ENCODE measurements around the gene FCN2.

The FCN2 gene

DNA sequence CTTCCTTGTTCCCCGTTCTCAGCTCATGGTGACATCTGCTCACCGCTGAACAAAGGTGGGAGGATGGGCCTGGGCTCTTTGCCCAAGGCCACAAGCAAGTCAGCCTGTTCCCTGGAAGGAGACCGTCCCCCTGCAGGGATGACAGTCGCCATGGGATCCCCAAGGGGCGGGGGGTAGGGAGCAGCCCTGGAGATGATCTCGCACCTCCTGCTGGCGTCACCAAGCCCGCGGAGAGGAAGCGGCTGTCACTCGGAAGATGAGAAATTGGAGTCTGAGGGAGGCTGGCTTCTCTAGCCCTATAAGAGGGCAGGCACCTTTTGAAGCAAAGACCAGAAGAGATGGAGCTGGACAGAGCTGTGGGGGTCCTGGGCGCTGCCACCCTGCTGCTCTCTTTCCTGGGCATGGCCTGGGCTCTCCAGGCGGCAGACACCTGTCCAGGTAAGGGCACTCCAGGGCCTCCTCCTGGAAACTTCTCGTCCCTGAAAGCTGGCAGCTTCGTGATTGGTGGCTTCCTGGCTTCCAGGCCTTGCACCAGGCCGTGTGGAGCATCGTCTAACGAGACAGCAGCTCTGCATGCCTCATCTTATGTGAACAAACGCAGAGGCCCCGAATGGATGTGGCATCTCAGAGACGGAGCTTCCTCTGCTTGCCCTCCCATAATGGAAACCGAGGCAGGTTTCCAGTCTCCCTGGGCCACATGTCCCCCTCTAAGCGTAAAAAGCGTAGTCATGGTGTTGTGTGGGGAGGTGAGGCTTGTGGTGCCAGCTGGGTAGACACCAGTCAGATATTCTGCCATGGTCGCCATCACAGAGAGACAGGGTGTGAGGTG, at the start of gene FCN2:
TSS of gene FCN2 (plus strand) at position 327 of the 829 bp plus-strand sequence. CDS start at position 339, 12 bp downstream.
- DNase-seq (ENCODE audit: low read depth, low spot score) = no peak

DNA sequence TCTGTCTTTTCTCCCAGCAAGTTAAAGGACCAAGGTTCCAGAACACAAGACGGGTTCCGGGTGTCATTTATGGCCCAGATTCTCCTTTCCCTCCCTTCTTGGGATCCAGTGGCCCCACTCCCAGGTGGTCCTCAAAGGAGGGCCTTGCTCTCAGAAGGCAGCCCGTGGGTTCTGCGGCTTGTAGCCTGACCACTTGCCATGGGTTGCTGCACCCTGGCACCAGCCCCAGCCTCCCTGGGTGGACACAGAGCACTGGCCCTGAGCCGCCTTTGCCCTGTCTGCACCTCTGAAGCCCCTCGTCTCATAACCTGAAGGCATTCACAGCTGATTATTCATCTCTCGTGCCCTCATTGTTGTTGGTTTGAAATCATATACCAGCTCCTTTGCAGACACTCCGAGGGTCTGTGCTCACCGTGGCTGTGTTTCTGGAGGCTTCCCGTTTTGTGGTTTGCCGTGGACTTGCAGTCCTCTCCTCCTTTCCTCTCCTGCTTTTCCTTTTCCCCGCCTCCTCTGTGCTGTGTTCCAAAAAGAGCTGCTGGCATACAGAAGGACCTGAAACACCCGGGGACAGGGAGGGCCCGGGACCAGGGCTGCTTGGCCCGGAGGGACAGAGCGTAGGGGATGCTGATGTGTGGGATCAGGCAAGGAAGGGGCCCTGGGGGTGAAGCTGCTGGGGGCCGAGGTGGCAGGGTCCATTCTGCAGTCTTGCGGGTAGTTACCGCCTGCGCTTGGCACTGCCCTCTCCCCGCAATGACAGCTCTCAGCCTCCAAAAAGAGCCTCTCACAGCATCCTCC, 49.5 kb upstream of the FCN2 start:
- DNase-seq (ENCODE audit: low read depth, low spot score) = no peak

DNA sequence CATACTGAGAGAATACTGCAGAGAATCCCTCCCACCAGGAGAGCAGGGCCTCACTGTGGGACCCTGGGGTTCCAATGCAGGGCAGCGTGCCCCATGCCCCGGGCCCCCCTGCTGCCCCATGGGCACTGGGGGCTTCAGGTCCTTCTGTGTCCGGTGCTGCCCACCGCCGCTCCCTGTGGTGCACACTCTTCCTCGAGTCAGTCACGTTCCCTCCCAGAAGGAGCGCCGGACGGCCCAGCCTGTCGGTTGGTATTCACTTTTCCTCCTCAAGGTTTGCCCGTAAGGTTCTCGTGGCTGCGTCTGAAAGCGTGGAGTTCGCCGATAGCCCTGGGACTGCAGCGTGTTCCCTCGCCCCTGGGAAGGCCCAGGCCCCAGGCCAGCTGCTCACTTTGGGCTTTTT, 48.1 kb upstream of the FCN2 start:
- no peak for DNase-seq (ENCODE audit: low read depth, low spot score)

DNA sequence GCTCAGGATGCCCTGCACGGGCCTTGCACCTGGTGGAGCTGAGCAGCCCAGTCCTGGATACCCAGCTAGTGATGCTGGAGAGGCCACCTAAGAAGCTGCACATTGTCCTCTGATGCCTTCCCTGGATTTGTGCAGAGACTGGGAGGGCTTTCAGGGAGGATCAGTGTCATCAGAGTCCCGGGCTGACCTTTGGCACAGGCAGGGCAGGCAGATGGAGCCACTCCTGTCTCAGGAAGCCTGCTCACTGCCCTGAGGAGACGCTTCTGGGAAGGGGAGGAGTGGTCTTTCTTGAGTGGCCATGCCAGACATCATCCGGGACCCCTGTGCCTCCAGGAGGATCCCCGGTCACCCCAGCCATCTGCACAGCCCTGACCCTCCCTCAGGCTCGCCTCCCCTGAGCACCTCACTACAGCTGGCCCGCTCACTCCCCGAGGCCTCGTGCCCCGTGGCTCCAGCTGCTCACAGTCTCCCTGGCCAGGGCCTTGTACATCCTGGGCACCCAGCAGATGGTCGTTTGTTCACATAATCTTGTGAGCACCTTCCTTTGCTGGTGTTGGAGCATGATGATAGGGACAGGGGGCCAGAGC, 47.2 kb upstream of the FCN2 start:
- DNase-seq (ENCODE audit: low read depth, low spot score) = no peak

DNA sequence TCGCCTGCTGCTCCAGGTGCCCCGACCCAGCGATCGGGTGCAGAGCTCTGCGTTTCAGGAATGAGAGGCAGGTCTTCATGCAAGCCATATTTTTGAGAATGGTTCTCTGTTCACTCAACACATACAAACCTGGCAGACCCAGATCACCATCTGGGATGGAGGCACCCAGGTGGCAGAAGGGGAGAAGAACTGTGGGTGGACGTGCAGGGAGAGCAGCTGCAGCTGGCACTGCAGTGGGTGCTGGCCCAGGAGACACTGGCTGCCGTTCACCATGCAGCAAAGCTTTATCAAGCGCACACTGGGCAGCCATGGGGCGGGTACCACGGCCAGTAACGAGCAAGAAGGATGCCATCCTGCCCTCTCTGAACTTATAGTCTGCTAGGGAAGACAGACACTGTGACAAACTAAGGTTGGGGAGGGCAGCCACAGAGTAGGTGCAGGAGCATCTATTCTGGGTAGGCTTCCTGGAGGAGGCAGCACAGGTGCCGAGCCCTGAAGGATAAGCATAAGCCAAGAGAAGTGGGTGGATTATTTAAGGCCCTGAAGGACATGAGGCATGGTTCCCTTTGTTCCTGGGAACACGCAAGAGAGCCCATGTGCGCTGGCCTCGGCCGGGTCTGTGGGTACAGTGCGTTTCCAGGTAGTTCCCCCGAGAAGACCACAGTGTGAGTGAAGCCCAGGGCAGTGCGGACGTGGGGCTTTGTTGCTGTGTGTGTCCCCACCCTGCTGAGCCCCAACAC, 46.2 kb upstream of the FCN2 start:
- DNase-seq (ENCODE audit: low read depth, low spot score) = no peak

DNA sequence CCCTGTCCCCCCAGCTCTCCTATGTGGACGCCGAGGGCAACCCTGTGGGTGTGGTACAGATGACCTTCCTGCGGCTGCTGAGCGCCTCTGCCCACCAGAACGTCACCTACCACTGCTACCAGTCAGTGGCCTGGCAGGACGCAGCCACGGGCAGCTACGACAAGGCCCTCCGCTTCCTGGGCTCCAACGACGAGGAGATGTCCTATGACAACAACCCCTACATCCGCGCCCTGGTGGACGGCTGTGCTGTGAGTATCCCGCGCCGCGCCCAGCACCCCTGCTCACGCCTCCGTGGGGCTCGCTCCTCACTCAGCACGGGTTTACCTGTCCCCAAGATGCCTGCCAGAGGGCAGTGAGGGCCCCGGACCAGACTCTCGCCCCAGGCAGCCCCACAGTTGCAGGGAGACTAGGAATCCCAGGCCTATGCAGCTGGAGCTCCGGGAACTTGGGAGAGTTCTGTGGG, 45.6 kb upstream of the FCN2 start:
- DNase-seq (ENCODE audit: low read depth, low spot score) = no peak

DNA sequence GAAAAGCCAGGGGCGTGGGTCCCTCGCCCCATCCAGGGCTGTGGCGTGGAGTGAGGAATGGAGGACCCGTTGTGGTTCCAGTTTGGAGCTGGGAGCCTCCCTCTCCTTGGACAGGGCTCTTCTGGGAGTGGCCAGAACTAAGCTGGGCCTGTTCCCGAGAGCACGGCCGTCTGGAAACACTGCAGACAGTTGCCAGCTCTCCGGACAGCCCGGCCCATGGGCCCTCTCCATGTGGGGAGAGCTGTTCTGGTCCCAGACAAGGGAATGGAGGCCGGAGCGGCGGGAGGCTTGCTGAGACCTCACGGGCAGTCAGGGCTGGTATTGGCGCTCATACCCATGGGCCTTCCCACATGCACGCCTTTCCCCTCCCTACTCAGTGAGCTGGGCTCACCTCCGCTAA, 45.2 kb upstream of the FCN2 start:
- DNase-seq (ENCODE audit: low read depth, low spot score) = no peak

DNA sequence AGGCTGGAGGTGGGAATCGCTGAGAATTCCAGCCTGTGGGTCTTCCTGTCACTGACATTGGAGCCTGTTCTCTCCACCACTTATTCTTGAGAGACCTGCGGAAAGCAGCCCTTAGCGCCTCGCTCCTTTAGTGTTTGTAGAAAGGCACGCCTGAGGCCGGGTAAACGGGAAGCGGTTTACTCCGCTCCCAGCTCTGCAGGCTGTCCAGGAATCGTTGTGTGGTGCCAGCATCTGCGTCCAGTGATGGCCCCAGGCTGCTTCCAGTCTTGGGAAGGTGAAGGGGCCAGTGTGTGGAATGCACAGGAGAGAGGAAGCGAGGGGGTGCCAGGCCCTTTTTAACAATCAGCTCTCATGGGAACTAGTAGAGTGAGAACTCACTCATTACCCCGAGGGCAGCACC, 44.6 kb upstream of the FCN2 start:
- DNase-seq (ENCODE audit: low read depth, low spot score) = no peak

DNA sequence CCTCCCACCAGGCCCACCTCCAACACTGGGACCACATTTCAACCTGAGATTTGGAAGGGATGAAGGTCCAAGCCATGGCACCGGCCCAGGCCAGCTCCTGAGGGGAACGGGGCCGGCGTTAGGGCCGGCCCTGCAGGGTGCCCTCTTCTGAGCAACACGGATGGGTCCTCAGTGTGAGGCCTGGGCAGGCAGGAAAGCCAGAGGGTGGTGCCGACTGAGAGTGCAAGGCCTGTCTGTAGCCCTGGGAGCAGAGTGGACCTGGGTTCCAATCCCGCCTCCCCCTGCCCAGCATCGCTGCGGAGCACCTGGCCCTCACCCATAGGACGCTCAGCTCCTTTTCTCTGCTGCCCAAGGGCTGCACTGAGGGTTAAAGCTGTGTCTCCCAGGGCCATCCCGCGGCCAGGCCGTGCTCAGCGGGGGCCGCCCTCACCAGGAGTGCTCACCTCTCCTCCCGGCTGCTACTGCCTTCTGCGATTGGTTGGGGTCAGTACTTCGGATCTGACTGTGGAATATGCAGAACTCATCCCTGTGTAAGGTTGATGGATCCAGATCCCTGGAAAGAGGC, 44.1 kb upstream of the FCN2 start:
- DNase-seq (ENCODE audit: low read depth, low spot score) = no peak

DNA sequence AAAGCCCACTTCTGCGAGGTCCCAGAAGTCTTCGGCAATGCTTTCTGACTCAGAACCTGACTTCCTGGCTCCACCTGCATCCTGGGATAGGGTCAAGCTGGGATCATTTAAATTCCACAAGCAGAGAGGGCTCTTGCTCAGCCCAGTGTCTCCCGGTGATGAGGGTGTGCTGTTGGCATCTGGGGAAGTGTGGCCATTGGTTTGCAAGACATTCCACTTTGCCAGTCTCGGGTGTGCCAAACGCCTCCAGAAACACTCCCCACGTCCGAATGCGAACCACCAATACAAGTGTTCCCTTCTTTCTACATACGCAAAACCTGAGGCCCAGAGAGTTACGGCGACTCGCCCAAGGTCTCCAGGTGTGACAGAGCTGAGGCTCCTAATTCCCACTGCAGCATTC, 43.1 kb upstream of the FCN2 start:
- DNase-seq (ENCODE audit: low read depth, low spot score) = no peak

DNA sequence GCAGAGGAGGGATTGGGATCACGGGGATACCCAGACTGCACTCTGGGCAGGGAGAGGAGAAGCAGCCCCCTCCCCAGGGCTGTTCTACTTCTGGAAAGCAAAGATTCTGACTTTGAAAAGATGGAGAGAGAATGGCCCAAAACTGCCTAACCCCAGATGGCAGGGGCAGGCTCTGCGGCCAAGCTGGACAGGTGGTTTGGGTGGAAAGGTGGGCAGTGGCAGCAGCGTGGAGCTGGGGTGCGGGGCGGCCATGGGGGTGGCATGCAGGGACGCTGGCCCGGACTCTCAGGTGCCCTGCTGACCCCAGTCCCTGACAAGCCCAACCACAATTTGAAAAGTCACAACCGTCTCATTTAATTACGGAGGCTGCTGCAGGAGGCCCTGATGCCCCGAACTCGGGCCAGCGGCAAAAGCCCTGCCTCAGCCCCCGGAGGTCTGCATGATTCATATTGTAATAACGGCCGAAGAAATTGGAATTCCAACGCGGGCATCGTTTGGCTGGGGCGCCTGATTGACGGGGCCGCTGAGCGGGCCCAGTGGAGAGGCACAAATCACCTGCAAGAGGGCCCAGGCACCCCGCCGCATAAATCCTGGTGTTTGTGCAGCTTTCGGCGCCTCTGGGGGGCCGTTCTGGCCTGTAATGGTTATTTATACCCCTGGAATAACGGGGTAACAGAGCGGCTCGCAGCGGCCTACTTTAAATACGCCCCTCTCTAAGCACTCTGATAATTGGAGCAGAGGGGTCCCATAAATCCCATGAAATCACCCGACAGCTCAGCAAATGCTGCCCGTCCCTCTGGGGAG, 41.8 kb upstream of the FCN2 start:
- DNase-seq (ENCODE audit: low read depth, low spot score) = no peak

DNA sequence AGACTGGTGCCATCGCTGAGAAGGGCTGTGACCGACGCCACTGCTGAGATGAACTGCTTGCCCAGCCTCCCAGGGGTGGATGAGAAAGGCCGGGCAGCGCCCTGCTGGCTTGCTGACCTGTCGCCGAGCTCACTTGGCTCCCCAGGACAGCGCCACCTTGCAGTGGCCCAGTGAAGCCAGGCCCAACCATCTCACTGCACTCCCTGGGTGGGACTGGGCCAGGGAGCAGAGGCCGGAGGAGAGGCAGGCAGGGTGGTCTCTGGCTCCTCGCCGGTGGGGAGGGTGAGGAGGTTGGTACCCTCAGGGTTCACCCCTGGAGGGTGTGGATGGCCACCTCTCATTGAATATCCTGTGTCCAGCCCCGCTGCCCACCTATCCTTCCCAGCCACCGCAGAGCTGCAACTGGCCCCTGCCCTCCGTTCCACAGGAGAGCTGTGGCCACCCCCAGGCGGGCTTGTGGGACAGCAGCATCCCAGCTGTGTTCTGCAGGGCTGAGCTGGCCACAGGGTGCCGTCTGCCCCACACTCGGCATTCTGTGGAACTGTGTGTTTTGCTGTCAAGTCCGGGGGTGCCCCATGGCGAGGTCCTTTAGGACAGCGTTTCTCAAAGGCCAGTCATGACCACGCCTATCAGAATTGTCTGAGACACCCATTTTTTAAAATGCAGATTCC, 41.0 kb upstream of the FCN2 start:
- DNase-seq (ENCODE audit: low read depth, low spot score) = no peak

DNA sequence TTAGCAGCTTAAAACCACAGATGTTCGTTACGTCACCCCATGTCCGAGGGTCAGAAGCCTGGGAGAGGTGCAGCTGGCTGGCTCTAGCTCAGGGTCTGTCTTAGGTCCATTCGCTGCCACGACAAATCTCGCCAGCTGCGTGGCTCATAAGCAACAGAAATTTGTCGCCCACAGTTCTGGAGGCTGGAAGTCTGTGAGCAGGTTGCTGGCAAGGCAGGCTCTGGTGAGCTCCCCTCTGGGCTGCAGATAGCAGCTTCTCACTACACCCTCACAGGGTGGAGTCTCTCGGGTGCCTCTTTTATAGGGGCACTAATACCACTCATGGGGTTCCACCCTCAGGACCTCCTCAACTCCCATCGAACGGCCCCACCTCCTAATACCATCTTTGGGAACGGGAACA, 40.1 kb upstream of the FCN2 start:
- DNase-seq (ENCODE audit: low read depth, low spot score) = no peak

DNA sequence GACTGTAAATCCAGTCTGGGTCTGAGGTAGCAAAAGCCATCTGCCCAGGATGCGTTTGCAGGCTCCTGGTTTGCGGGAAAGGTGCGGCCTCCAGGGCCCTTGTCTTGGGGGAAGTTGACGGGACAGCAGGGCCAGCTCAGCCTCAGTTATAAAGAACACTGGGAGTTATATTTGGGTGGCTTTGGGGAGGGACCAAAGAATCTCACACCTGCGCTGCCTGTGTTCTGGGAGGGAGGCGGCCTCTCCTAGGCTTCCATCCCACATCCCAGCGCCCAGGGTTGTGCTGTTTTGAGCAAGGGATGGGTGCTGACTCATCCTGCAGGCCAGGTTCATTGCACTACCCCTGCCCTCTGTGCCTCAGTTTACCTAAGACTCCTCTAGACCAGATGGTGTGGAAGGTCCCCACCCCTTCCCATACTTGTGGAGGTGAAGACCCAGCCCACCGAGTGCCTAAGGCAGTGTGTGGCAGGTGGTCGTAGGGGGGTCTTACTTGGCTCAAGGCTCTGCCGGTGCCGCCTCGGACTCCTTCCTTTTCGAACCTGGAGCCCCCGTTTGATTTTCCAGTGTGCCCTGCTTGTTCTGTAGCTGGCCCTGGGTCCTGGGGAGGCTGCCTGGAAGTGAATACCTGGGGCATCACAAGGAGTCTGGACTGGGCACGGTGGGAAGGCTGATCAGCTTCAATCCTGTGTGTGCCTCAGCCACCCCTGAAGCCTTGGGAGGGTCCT, 39.3 kb upstream of the FCN2 start:
- no peak for DNase-seq (ENCODE audit: low read depth, low spot score)

DNA sequence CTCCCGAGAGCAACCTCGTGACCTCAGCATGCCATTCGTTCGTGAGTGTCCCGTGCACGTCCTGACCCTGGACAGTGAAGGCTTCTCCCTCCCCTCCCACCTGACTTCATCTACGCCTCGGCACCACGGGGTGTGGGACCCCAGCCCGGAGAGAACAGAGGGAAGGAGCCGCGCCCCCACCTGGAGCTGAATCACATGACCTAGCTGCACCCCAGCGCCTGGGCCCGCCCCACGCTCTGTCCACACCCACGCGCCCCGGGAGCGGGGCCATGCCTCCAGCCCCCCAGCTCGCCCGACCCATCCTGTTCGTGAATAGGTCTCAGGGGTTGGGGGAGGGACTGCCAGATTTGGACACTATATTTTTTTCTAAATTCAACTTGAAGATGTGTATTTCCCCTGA, 38.3 kb upstream of the FCN2 start:
- no peak for DNase-seq (ENCODE audit: low read depth, low spot score)

DNA sequence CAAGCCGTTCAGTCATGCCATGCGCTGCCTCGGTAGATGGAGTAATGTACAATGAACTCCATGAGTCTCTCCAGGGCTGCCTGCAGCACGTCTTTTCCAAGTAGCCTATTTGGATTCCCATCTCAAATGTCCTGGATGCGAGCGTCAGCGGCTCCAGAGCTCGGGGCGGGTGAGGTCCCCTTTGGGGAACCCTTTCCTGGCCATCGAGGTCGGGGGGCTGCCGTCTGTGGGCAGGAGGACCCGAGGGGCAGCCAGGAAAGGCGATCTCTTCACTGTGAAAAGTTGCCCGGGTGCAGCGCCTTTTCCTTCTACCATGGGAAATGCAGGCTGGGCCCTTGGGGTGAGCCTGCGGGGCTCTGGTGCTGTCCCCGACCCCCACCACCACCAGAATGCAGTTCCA, 36.9 kb upstream of the FCN2 start:
- DNase-seq (ENCODE audit: low read depth, low spot score) = no peak

DNA sequence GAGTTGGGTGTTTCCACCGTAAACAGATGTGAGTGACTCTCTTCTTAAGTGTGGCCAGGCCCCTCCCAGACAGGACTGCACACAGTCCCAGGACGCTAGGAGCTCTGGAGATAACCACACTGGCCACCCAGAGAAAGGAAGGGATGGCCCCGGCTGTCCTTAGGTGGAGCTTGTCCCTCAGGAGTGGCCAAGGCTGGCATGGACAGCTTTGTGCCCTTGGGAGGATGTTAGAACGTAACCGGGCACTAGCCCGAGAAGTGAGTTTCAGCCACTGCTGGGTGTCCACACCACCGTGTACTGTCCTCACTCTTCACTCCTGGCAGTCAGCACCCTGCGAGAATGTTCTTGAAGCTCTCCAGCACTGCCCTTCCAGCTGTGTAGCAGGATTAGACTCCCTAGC, 35.8 kb upstream of the FCN2 start:
- DNase-seq (ENCODE audit: low read depth, low spot score) = no peak

DNA sequence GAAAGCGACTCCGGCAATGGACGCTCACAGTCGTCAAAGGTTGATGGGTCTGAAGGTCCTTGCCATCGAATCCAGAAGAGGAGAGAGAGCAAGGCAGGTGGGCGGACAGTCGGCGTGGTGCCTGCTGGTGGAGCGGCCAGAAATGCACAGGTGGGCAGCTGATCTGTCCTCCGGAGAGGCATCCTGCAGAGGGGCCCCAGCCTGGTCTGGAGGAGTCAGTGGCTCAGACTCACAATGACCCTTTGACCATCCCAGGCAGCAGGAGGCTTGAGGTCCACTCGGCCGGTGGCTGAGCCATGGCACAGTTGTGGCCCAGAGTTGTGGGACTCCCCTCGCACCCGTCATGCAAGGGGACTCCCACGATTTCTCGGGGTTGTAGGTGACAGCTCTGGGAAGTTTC, 34.4 kb upstream of the FCN2 start:
- no peak for DNase-seq (ENCODE audit: low read depth, low spot score)

DNA sequence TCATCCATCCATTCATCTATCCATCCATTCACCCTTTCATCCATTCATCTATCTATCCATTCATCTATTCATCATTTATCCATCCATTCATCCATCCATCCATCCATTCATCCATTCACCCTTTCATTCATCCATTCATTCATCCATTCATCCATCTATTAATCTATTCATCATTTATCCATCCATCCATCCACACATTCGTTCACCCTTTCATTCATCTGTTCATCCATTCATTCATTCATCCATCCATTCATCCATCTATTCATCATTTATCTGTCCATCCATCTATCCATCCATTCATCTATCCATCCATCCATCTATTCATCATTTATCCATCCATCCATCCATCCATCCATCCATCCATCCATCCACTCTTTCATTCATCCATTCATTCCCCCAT, 33.9 kb upstream of the FCN2 start:
- no peak for DNase-seq (ENCODE audit: low read depth, low spot score)

DNA sequence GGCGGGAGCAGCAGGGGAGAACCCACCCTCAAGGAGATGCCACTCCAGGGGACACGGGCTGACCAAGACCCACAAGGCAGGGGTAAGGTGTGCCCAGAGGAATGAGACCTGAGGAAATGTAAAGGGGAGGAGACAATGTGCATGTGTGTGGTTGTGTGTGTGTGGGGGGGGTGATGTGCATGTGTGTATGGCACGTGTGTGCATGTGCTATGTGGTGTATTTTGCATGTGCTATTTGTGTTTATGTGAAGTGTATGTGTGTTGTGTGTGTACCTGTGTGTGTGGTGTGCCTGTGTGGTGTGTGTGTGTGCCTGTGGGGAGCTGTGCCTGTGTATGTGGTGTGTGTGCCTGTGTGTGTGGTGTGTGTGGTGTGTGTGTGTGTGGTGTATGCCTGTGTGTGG, 33.5 kb upstream of the FCN2 start:
- DNase-seq (ENCODE audit: low read depth, low spot score) = no peak
